H1 (cell line): ENCODE measurements around the gene PPFIBP2. TPM values are rescaled to one million over a fixed set of nuclear protein-coding genes. Genes with fewer than 3 reads are reported as not detected.

Experiments
- CTCF ChIA-PET: fragments of 300-600 bp; sonication (Branson Sonifier 250); formaldehyde crosslinking; loops from one replicate; lab custom pipeline; 2021; ENCODE audit not compliant: partially characterized antibody; lab: Charles Lee
- POLR2A ChIA-PET: fragments of 300-600 bp; sonication (Branson Sonifier 250); formaldehyde crosslinking; loops from one replicate; lab custom pipeline; 2021; ENCODE audit warnings: inconsistent platforms; ENCODE audit not compliant: partially characterized antibody; lab: Charles Lee
- DNase-seq, 2 experiments: peaks; one replicate each; pipeline versions ENCODE4 v3.0.0 to v3.0.0-alpha.2; 2010 to 2022; ENCODE audit warnings: low spot score in 2 of 2, low read depth in 1 of 2, mixed read lengths in 1 of 2
- FAIRE-seq: peaks from 2 replicates; lab custom pipeline; 2011; peaks lifted over from hg19 to GRCh38; lab: Jason Lieb, UNC
- H2AFZ ChIP-seq: 2 replicates; pipeline ENCODE4 v1.8.1; 2012; ENCODE audit warnings: low read length, inconsistent platforms
- H2AK5ac ChIP-seq: 2 replicates; pipeline ENCODE4 v1.6.1; 2013; ENCODE audit warnings: low read depth, low read length
- H2BK120ac ChIP-seq: replicated peaks from 2 replicates; pipeline ENCODE3; 2013; ENCODE audit warnings: low read depth, low read length, inconsistent platforms
- H2BK12ac ChIP-seq: 2 replicates; pipeline ENCODE4 v1.6.1; 2013; ENCODE audit warnings: low read depth, low read length
- H2BK15ac ChIP-seq: 2 replicates; pipeline ENCODE4 v1.6.1; 2013; ENCODE audit warnings: low read length
- H2BK20ac ChIP-seq: 2 replicates; pipeline ENCODE4 v1.6.1; 2013; ENCODE audit warnings: low read length
- H2BK5ac ChIP-seq: 2 replicates; pipeline ENCODE4 v1.6.1; 2013; ENCODE audit warnings: low read depth, low read length
- H3K14ac ChIP-seq: 2 replicates; pipeline ENCODE4 v1.6.1; 2013; ENCODE audit warnings: inconsistent platforms; ENCODE audit not compliant: insufficient read length
- H3K18ac ChIP-seq: 2 replicates; pipeline ENCODE4 v1.6.1; 2013; ENCODE audit warnings: low read length; ENCODE audit errors: extremely low read depth
- H3K23ac ChIP-seq: 2 replicates; pipeline ENCODE4 v1.6.1; 2013; ENCODE audit warnings: inconsistent platforms; ENCODE audit not compliant: insufficient read length
- H3K23me2 ChIP-seq: 2 replicates; pipeline ENCODE4 v1.6.1; 2013; ENCODE audit warnings: low read depth, low read length
- H3K27ac ChIP-seq: 2 replicates; pipeline ENCODE4 v1.6.1; 2011; ENCODE audit warnings: low read depth, low read length, inconsistent platforms
- H3K27me3 ChIP-seq, 4 experiments: replicated peaks in 1 of 4; 1 replicate in 1 of 4; 2 replicates in 3 of 4; pipeline versions ENCODE4 v1.6.1 to v1.8.1; 2011 to 2013; ENCODE audit warnings: low read length in 3 of 4, mild to moderate bottlenecking in 3 of 4, inconsistent platforms in 2 of 4, mixed read lengths in 2 of 4, moderate library complexity in 1 of 4; ENCODE audit not compliant: control insufficient read depth in 3 of 4, insufficient read depth in 3 of 4; ENCODE audit errors: extremely low read depth in 1 of 4
- H3K36me3 ChIP-seq, 4 experiments: 2 replicates each; pipeline versions ENCODE4 v1.6.1 to v1.8.1; 2011 to 2013; ENCODE audit warnings: mild to moderate bottlenecking in 4 of 4, low read length in 3 of 4, moderate library complexity in 2 of 4, control low read depth in 1 of 4, inconsistent platforms in 1 of 4; ENCODE audit not compliant: insufficient read depth in 4 of 4, control insufficient read depth in 2 of 4
- H3K4ac ChIP-seq: replicated peaks from 2 replicates; pipeline ENCODE3; 2013; ENCODE audit warnings: low read length, low read depth, mixed read lengths, inconsistent platforms; ENCODE audit not compliant: insufficient read length
- H3K4me1 ChIP-seq, 4 experiments: replicated peaks in 1 of 4; 1 replicate in 1 of 4; 2 replicates in 3 of 4; pipeline versions ENCODE4 v1.6.1 to v1.8.1; 2011 to 2013; ENCODE audit warnings: low read length in 3 of 4, inconsistent platforms in 2 of 4, mixed read lengths in 1 of 4; ENCODE audit not compliant: insufficient read depth in 4 of 4, control insufficient read depth in 3 of 4
- H3K4me2 ChIP-seq, 2 experiments: 2 replicates each; pipeline versions ENCODE4 v1.6.1 to v1.8.1; 2011 to 2013; ENCODE audit warnings: low read depth in 2 of 2, low read length in 2 of 2, control low read depth in 1 of 2, inconsistent platforms in 1 of 2, mild to moderate bottlenecking in 1 of 2; ENCODE audit not compliant: insufficient read depth in 1 of 2
- H3K4me3 ChIP-seq, 4 experiments: fragments of 200-600, 300-600 bp in 1 of 4; sonication (generic), shearing (Covaris generic), sonication (Bioruptor Twin) in 1 of 4; 2 replicates each; pipeline versions ENCODE4 v1.5.1 to v1.8.1; 2011 to 2016; ENCODE audit warnings: low read length in 4 of 4, low read depth in 3 of 4, control low read depth in 2 of 4, inconsistent platforms in 2 of 4, mild to moderate bottlenecking in 2 of 4, mixed read lengths in 1 of 4, moderate library complexity in 1 of 4; ENCODE audit not compliant: insufficient read depth in 2 of 4; ENCODE audit errors: extremely low read depth in 1 of 4
- H3K56ac ChIP-seq: replicated peaks from 2 replicates; pipeline ENCODE3; 2013; ENCODE audit warnings: low read depth, mild to moderate bottlenecking, mixed read lengths, low read length, inconsistent platforms; ENCODE audit not compliant: insufficient read length
- H3K79me1 ChIP-seq: 2 replicates; pipeline ENCODE4 v1.6.1; 2013; ENCODE audit warnings: low read depth, low read length, control low read depth
- H3K79me2 ChIP-seq, 2 experiments: 2 replicates each; pipeline versions ENCODE4 v1.6.1 to v1.8.1; 2012 to 2013; ENCODE audit warnings: low read length in 2 of 2, mild to moderate bottlenecking in 2 of 2, inconsistent platforms in 1 of 2; ENCODE audit not compliant: insufficient read depth in 2 of 2, control insufficient read depth in 1 of 2
- H3K9ac ChIP-seq, 4 experiments: replicated peaks in 1 of 4; 1 replicate in 1 of 4; 2 replicates in 3 of 4; pipeline versions ENCODE4 v1.6.1 to v1.8.1; 2011 to 2013; ENCODE audit warnings: low read depth in 3 of 4, low read length in 3 of 4, control low read depth in 2 of 4, mild to moderate bottlenecking in 2 of 4, moderate library complexity in 2 of 4, inconsistent platforms in 1 of 4; ENCODE audit errors: extremely low read depth in 1 of 4
- H3K9me3 ChIP-seq, 2 experiments: 2 replicates each; pipeline versions ENCODE4 v1.6.1 to v1.8.1; 2012 to 2013; ENCODE audit warnings: mild to moderate bottlenecking in 2 of 2, moderate library complexity in 2 of 2, control low read depth in 1 of 2, inconsistent platforms in 1 of 2, low read depth in 1 of 2, low read length in 1 of 2, mixed read lengths in 1 of 2; ENCODE audit not compliant: insufficient read depth in 2 of 2
- H4K20me1 ChIP-seq, 2 experiments: replicated peaks in 1 of 2; 2 replicates each; pipeline versions ENCODE3 to v1.8.1; 2011 to 2013; ENCODE audit warnings: inconsistent platforms in 2 of 2, low read length in 2 of 2, mild to moderate bottlenecking in 1 of 2; ENCODE audit not compliant: insufficient read depth in 2 of 2, control insufficient read depth in 1 of 2
- H4K5ac ChIP-seq: 2 replicates; pipeline ENCODE4 v1.6.1; 2013; ENCODE audit warnings: low read length, low read depth, mixed read lengths, inconsistent platforms; ENCODE audit not compliant: insufficient read length
- H4K8ac ChIP-seq: 2 replicates; pipeline ENCODE4 v1.8.0; 2013; ENCODE audit warnings: mild to moderate bottlenecking, moderate library complexity, low read length, inconsistent platforms; ENCODE audit not compliant: insufficient read depth; ENCODE audit errors: extremely low read depth
- H4K91ac ChIP-seq: replicated peaks from 2 replicates; pipeline ENCODE3; 2013; ENCODE audit warnings: low read length, mixed read lengths, inconsistent platforms; ENCODE audit not compliant: insufficient read length
- RNF2 ChIP-seq: fragments of 200-900, 300-1000 bp; sonication (generic); IDR thresholded peaks from 2 replicates; pipeline ENCODE4 v1.7.1; 2016; ENCODE audit warnings: borderline replicate concordance, low read depth, mild to moderate bottlenecking, antibody characterized with exemption, low read length; ENCODE audit not compliant: poor library complexity, severe bottlenecking; ENCODE audit errors: missing control alignments
- WGBS, 2 experiments: shearing (Covaris generic) in 1 of 2; methylation state at CpG; one replicate each; pipeline versions ENCODE4 v1.1.6 to v1.1.7; 2013 to 2015; ENCODE audit warnings: low lambda C conversion rate in 2 of 2, mixed read lengths in 2 of 2, inconsistent platforms in 1 of 2, low coverage in 1 of 2, missing lambda C conversion rate in 1 of 2; ENCODE audit not compliant: insufficient replicate concordance in 2 of 2, insufficient coverage in 1 of 2, insufficient read length in 1 of 2; ENCODE audit errors: extremely low coverage in 1 of 2, missing lambda C conversion rate in 1 of 2; 5-methylcytosine and 5-hydroxymethylcytosine counted together
- polyA plus RNA-seq, 7 experiments: library from polyadenylated mRNA; depleted of rRNA in 3 of 7; stranded (reverse) in 5 of 7; unstranded in 2 of 7; fragments of >200 nt in 5 of 7; fragments of 200-250 nt in 2 of 7; gene quantifications; 1 replicate in 5 of 7; 2 replicates in 1 of 7; 4 replicates in 1 of 7; pipeline versions ENCODE4 v1.2.1 to v1.2.3, GENCODE V29; 2011 to 2013; ENCODE audit warnings: missing spikeins in 2 of 7, mixed read lengths in 2 of 7
- total RNA-seq: library from RNA; stranded (reverse); fragmentation: NEBNext Ultra II Directional; extraction: Animal tissue kit (Norgen Biotek cat#: 25700); gene quantifications from 2 replicates; pipeline ENCODE4 v1.2.1, GENCODE V29; 2021

PPFIBP2 gene
- total and polyA plus RNA-seq, 2 of the 8 experiments (the other 6 are each of a cell fraction or from before 2014, with no cell fraction given) = 5.5 to 9.8 TPM

DNA sequence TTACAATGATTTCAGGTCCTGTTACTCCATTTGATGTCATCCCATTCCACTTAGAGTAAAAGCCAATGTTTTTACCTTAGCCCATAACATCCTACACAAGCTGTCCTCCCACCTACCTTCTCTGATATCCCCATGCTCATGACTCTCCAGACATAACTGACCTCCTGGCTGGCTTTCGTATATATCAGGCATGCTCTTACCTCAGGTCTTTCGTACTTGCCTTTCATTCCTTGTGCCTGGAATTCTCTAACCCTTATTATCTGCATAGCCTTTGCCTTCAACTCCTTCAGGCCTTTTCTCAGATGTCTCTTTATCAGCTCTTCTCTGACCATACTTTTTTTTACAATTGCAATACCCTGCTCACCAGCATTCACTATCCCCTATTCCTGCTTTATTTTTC lies 169.8 kb downstream of the PPFIBP2 start:
- Histone ChIP-seq H3K4me3 (no peak overlapping the region), H3K56ac (no peak overlapping the region), H2BK12ac (no peak overlapping the region), H3K4me2 (no peak overlapping the region), H2BK120ac (no peak overlapping the region), H3K18ac (no peak overlapping the region), H3K79me1 (no peaks in the 10 kb centered on the region), H4K91ac (no peak overlapping the region), H3K14ac (no peak overlapping the region), H2BK15ac (no peak overlapping the region), H4K20me1 (no peaks in the 10 kb centered on the region), H2AK5ac (no peak overlapping the region), H2BK20ac (no peak overlapping the region), H3K23me2 (no peaks in the 10 kb centered on the region), H3K4ac (no peak overlapping the region), H3K9ac (no peak overlapping the region), H2AFZ (no peak overlapping the region), H4K8ac (no peak overlapping the region), H3K27me3 (no peaks in the 10 kb centered on the region), H2BK5ac (no peak overlapping the region), H3K4me1 (peaks cover 0 to 13% (median under 1%) of the 10 kb centered on the region in 4 experiments; a peak in 3 of 7 replicates), H3K36me3 (no peaks in the 10 kb centered on the region), H3K23ac (no peak overlapping the region), H3K79me2 (no peaks in the 10 kb centered on the region), H3K9me3 (no peaks in the 10 kb centered on the region), H3K27ac (no peak overlapping the region), H4K5ac (no peak overlapping the region)
- TF ChIP-seq RNF2 = no peak
- DNase-seq (no peak), FAIRE-seq (no peak)
- ChIA-PET POLR2A (interaction anchor here (3.9 kb wide), 1 partner anchor 10 kb away, joined by 14 read pairs; the partner anchor contains the start of gene CYB5R2), CTCF (interaction anchor here (0.6 to 1.0 kb wide), 2 partner anchors 11 to 115 kb away, joined by 3 to 4 read pairs; no protein-coding TSS in a partner anchor)
- WGBS, 2 experiments = 88% methylated on average over 2 of the region's 2 CpGs; no CpG with 5 or more reads in 1 of the 2 experiments
